Endodermal cell (in vitro differentiated cells): ENCODE data around the gene CELA1. TPM values are rescaled to one million over a fixed set of nuclear protein-coding genes. Genes with fewer than 3 reads are reported as not detected.

Experiments used
- DNase-seq: peaks from one replicate; pipeline ENCODE4 v3.0.0-alpha.2; 2017
- H3K27ac ChIP-seq: 2 replicates; pipeline ENCODE4 v1.5.1; 2013; ENCODE audit warnings: mild to moderate bottlenecking, low read depth, low read length, moderate library complexity
- H3K27me3 ChIP-seq: 2 replicates; pipeline ENCODE4 v1.6.1; 2013; ENCODE audit warnings: mild to moderate bottlenecking, low read length, moderate library complexity; ENCODE audit not compliant: insufficient read depth, control insufficient read depth, poor library complexity, severe bottlenecking
- H3K36me3 ChIP-seq: 2 replicates; pipeline ENCODE4 v1.7.0; 2013; ENCODE audit warnings: mild to moderate bottlenecking, low read length, moderate library complexity; ENCODE audit not compliant: control insufficient read depth, insufficient read depth
- H3K4me1 ChIP-seq: one replicate; pipeline ENCODE4 v1.7.0; 2013; ENCODE audit warnings: low read length; ENCODE audit not compliant: control insufficient read depth, insufficient read depth
- H3K4me3 ChIP-seq: 2 replicates; pipeline ENCODE4 v1.5.1; 2013; ENCODE audit warnings: mild to moderate bottlenecking, low read length, moderate library complexity
- H3K9ac ChIP-seq: 2 replicates; pipeline ENCODE4 v1.6.1; 2013; ENCODE audit warnings: mild to moderate bottlenecking, low read length, moderate library complexity; ENCODE audit not compliant: poor library complexity, severe bottlenecking; ENCODE audit errors: extremely low read depth
- H3K9me3 ChIP-seq: 2 replicates; pipeline ENCODE4 v1.6.1; 2013; ENCODE audit warnings: mild to moderate bottlenecking, low read length, moderate library complexity; ENCODE audit not compliant: control insufficient read depth
- H3K27ac Mint-ChIP-seq: 2 replicates; pipeline ENCODE4 v1.8.0; 2020; ENCODE audit warnings: mixed read lengths
- H3K27me3 Mint-ChIP-seq: 2 replicates; pipeline ENCODE4 v1.8.0; 2021; ENCODE audit warnings: mild to moderate bottlenecking, mixed read lengths; ENCODE audit not compliant: insufficient read depth
- H3K36me3 Mint-ChIP-seq: 2 replicates; pipeline ENCODE4 v1.8.0; 2020; ENCODE audit warnings: low read depth, mixed read lengths
- H3K4me1 Mint-ChIP-seq: 2 replicates; pipeline ENCODE4 v1.8.0; 2020; ENCODE audit warnings: mixed read lengths
- H3K4me3 Mint-ChIP-seq: 2 replicates; pipeline ENCODE4 v1.8.0; 2020; ENCODE audit warnings: mild to moderate bottlenecking, moderate library complexity, mixed read lengths
- H3K9me3 Mint-ChIP-seq: 2 replicates; pipeline ENCODE4 v1.8.0; 2020; ENCODE audit warnings: mild to moderate bottlenecking, mixed read lengths
- WGBS, 2 experiments: methylation state at CpG; one replicate each; pipeline versions ENCODE4 v1.1.5 to v1.1.7; 2013; ENCODE audit warnings: missing lambda C conversion rate in 2 of 2, mixed read lengths in 1 of 2; ENCODE audit not compliant: insufficient coverage in 1 of 2, insufficient read length in 1 of 2; 5-methylcytosine and 5-hydroxymethylcytosine counted together
- total RNA-seq, 2 donors: library from RNA; stranded (reverse); fragmentation: NEBNext Ultra II Directional in 1 of 2; extraction: Animal tissue kit (Norgen Biotek cat#: 25700) in 1 of 2; gene quantifications; 2 replicates in 1 of 2; 3 replicates in 1 of 2; pipeline ENCODE4 v1.2.1, GENCODE V29; 2021
- TF ChIP-seq, protein P1 (sequence below): fragments of 200-600 bp; sonication (generic); conservative IDR thresholded peaks from 2 replicates; pipeline ENCODE4 v1.5.0; 2021; ENCODE audit warnings: antibody characterized with exemption, mild to moderate bottlenecking

CELA1 gene
- total RNA-seq, 2 donors from 2014 or later, result not detected

DNA sequence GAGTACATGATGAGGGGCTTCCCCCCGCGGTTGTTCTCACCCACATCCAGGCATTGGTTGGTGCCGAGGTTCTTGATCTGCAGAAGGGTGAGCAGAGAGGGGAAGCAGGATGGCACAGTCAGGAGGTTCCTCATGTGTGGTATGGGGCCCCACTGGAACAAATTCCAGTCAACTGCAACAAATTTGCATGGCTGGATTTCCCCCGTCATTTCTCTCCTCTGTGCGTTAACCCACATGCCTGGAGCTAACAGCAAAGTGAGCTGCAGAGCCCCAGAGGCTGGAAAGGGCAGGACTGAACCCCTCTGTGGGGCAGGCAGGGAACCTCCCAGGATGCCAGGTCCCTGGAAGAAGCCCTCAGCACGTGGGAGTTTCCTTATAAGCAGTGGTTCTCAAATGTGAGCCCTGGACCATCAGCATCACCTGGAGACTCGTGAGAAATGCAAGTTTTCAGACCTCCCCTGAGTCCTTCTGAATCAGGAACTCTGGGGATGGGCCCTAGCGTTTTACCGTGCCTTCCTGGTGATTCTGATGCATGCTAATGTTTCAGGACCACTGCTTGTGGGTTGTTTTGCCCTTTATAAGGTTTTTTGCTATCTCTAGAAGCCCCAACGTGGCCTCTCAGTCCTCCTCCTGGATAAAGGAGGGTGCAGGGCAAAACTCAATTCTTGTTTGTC is 11.0 kb upstream of the CELA1 start:
- H3K4me1 Mint-ChIP-seq, result peaks cover 24% of the 10 kb centered on the region
- H3K9ac ChIP-seq, result no peak overlapping the region
- peaks cover 30% of the 10 kb centered on the region for H3K36me3 Mint-ChIP-seq
- peaks cover 12% of the 10 kb centered on the region for H3K27me3 ChIP-seq
- WGBS, 2 experiments, result 94 to 97% methylated on average over 9 to 10 of the region's 10 CpGs
- H3K9me3 ChIP-seq, result no peaks in the 10 kb centered on the region
- H3K36me3 ChIP-seq, result peaks cover 12% of the 10 kb centered on the region
- no peak for DNase-seq
- no peak overlapping the region for H3K4me3 ChIP-seq
- TF ChIP-seq, protein P1, sequence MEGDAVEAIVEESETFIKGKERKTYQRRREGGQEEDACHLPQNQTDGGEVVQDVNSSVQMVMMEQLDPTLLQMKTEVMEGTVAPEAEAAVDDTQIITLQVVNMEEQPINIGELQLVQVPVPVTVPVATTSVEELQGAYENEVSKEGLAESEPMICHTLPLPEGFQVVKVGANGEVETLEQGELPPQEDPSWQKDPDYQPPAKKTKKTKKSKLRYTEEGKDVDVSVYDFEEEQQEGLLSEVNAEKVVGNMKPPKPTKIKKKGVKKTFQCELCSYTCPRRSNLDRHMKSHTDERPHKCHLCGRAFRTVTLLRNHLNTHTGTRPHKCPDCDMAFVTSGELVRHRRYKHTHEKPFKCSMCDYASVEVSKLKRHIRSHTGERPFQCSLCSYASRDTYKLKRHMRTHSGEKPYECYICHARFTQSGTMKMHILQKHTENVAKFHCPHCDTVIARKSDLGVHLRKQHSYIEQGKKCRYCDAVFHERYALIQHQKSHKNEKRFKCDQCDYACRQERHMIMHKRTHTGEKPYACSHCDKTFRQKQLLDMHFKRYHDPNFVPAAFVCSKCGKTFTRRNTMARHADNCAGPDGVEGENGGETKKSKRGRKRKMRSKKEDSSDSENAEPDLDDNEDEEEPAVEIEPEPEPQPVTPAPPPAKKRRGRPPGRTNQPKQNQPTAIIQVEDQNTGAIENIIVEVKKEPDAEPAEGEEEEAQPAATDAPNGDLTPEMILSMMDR, result no peak
- H3K27ac Mint-ChIP-seq, result no peak overlapping the region
- H3K27ac ChIP-seq, result no peak overlapping the region
- no peak overlapping the region for H3K4me3 Mint-ChIP-seq
- H3K4me1 ChIP-seq, result peaks cover 15% of the 10 kb centered on the region
- peaks cover 9% of the 10 kb centered on the region for H3K27me3 Mint-ChIP-seq
- no peaks in the 10 kb centered on the region for H3K9me3 Mint-ChIP-seq

DNA sequence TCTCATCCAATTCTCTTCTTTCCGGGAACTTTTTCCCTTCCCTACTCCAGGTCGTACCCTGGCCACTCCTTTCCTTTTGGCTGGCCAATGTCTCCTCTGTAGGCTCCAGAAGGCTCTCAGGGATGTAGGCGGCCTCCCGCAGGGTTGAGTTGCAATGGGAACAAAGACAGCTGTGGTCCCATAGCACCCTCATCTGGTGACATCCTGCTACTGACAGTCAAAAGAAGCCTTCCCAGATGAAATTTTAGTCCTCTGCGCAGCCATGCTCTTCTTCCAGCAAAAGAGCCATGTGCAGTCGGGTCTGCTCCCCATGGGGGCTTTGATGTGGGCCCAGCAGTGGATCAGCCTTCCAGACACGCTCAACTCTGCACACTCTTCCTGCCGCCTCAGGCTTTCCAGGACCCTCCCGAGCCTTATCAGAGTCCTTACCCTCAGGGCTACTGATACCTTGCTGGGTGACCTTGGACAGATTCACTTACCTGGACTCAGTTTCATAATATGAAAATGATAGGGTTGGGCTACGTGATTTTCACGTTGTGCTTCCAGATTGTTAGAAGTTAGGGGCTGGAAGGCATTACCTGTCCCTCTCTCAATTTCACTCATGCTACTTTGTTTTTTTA is 5.5 kb upstream of the CELA1 start:
- peaks cover 3% of the 10 kb centered on the region for H3K36me3 ChIP-seq
- TF ChIP-seq, protein P1, result peak; percentile 97
- no peak overlapping the region for H3K27ac ChIP-seq
- Mint-ChIP-seq H3K9me3 (no peaks in the 10 kb centered on the region), H3K4me3 (no peak overlapping the region), H3K4me1 (peaks cover 4% of the 10 kb centered on the region), H3K27me3 (peaks cover 2% of the 10 kb centered on the region), H3K27ac (no peak overlapping the region), H3K36me3 (peaks cover 12% of the 10 kb centered on the region)
- no peaks in the 10 kb centered on the region for H3K9me3 ChIP-seq
- H3K4me1 ChIP-seq, result peaks cover 3% of the 10 kb centered on the region
- H3K4me3 ChIP-seq, result no peak overlapping the region
- no peaks in the 10 kb centered on the region for H3K27me3 ChIP-seq
- no peak overlapping the region for H3K9ac ChIP-seq
- peak; percentile 97 for DNase-seq
- WGBS, 2 experiments, result 19 to 45% methylated on average over 7 to 11 of the region's 11 CpGs

DNA sequence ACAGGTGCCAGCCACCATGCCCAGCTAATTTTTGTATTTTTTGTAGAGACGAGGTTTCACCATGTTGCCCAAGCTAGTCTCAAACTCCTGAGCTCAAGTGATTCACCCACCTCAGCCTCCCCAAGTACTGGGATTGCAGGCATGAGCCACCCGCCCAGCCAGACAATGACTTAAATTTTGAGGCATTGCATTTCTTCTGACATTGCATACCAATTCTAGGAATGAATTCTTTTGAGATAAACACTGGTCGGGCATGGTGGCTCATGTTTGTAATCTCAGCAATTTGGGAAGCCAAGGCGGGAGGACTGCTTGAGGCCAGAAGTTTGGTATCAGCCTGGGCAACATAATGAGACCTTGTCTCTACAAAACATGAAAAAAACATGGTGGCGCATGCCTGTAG is 2.5 kb upstream of the CELA1 start:
- Mint-ChIP-seq H3K4me3 (no peak overlapping the region), H3K27ac (no peak overlapping the region), H3K4me1 (peaks cover 7% of the 10 kb centered on the region), H3K36me3 (peaks cover 2% of the 10 kb centered on the region), H3K9me3 (no peaks in the 10 kb centered on the region), H3K27me3 (peaks cover 2% of the 10 kb centered on the region)
- WGBS, 2 experiments, result 93% methylated on average over 5 of the region's 5 CpGs
- H3K27me3 ChIP-seq, result no peaks in the 10 kb centered on the region
- H3K4me3 ChIP-seq, result no peak overlapping the region
- H3K4me1 ChIP-seq, result peaks cover 3% of the 10 kb centered on the region
- TF ChIP-seq, protein P1, result no peak
- no peaks in the 10 kb centered on the region for H3K36me3 ChIP-seq
- H3K9ac ChIP-seq, result no peak overlapping the region
- no peaks in the 10 kb centered on the region for H3K9me3 ChIP-seq
- no peak for DNase-seq
- H3K27ac ChIP-seq, result no peak overlapping the region
